Measurements from ENCODE around the gene RAD51C. TPM values are rescaled to one million over a fixed set of nuclear protein-coding genes. Genes with fewer than 3 reads are reported as not detected.

Gene RAD51C
- total RNA-seq, 2 donors from 2014 or later, result 18.0 to 26.5 TPM

- H3K27me3 Mint-ChIP-seq (ENCODE audit: insufficient read depth), result no peaks in the 10 kb centered on the region
- TF ChIP-seq CTCF (conservative IDR thresholded peaks at IDR 0.05), result no peak
- no peak overlapping the region for H3K27ac ChIP-seq (ENCODE audit: low read depth, low read length)
- H3K4me1 Mint-ChIP-seq, result peaks cover 4% of the 10 kb centered on the region
- H3K9me3 ChIP-seq (ENCODE audit: control insufficient read depth, low read length), result peaks cover 9% of the 10 kb centered on the region
- 94 to 96% methylated on average over 2 to 7 of the region's 8 CpGs for WGBS, 2 experiments (ENCODE audit: insufficient coverage in 1 of 2, insufficient read length in 1 of 2)
- no peak for DNase-seq
- no peaks in the 10 kb centered on the region for H3K27me3 ChIP-seq (ENCODE audit: control insufficient read depth, insufficient read depth, low read length, poor library complexity, severe bottlenecking)
- H3K9me3 Mint-ChIP-seq, result peaks cover 5% of the 10 kb centered on the region
- no peaks in the 10 kb centered on the region for H3K4me1 ChIP-seq (ENCODE audit: control insufficient read depth, insufficient read depth, low read length)
- peaks cover 22% of the 10 kb centered on the region for H3K36me3 Mint-ChIP-seq (ENCODE audit: low read depth)
- H3K36me3 ChIP-seq (ENCODE audit: control insufficient read depth, insufficient read depth, low read length), result no peaks in the 10 kb centered on the region
- H3K27ac Mint-ChIP-seq, result no peak overlapping the region
- H3K9ac ChIP-seq (ENCODE audit: extremely low read depth, low read length, poor library complexity, severe bottlenecking), result no peak overlapping the region
- H3K4me3 Mint-ChIP-seq, result no peak overlapping the region
- H3K4me3 ChIP-seq (ENCODE audit: low read length), result no peak overlapping the region
These were observed 10.3 kb downstream of the RAD51C start for GRCh38 chr17:58702708-58703107.

- Mint-ChIP-seq H3K27me3 (ENCODE audit: insufficient read depth) (no peaks in the 10 kb centered on the region), H3K9me3 (peaks cover 5% of the 10 kb centered on the region), H3K36me3 (ENCODE audit: low read depth) (peaks cover 22% of the 10 kb centered on the region), H3K4me3 (no peak overlapping the region), H3K4me1 (peaks cover 4% of the 10 kb centered on the region), H3K27ac (no peak overlapping the region)
- 98 to 100% methylated on average over 4 of the region's 4 CpGs for WGBS, 2 experiments (ENCODE audit: insufficient coverage in 1 of 2, insufficient read length in 1 of 2)
- H3K9me3 ChIP-seq (ENCODE audit: control insufficient read depth, low read length), result peaks cover 9% of the 10 kb centered on the region
- DNase-seq, result no peak
- H3K36me3 ChIP-seq (ENCODE audit: control insufficient read depth, insufficient read depth, low read length), result no peaks in the 10 kb centered on the region
- no peak overlapping the region for H3K9ac ChIP-seq (ENCODE audit: extremely low read depth, low read length, poor library complexity, severe bottlenecking)
- no peak for TF ChIP-seq CTCF (conservative IDR thresholded peaks at IDR 0.05)
- no peaks in the 10 kb centered on the region for H3K4me1 ChIP-seq (ENCODE audit: control insufficient read depth, insufficient read depth, low read length)
- H3K27me3 ChIP-seq (ENCODE audit: control insufficient read depth, insufficient read depth, low read length, poor library complexity, severe bottlenecking), result no peaks in the 10 kb centered on the region
- H3K4me3 ChIP-seq (ENCODE audit: low read length), result no peak overlapping the region
- H3K27ac ChIP-seq (ENCODE audit: low read depth, low read length), result no peak overlapping the region
These were observed 10.9 kb downstream of the RAD51C start for GRCh38 chr17:58703137-58703915.

GRCh38 chr17:58703916-58704286, 11.5 kb downstream of the RAD51C start:
- no peak overlapping the region for H3K4me3 Mint-ChIP-seq
- H3K9me3 Mint-ChIP-seq, result peaks cover 5% of the 10 kb centered on the region
- Histone ChIP-seq H3K4me1 (ENCODE audit: control insufficient read depth, insufficient read depth, low read length) (no peaks in the 10 kb centered on the region), H3K27me3 (ENCODE audit: control insufficient read depth, insufficient read depth, low read length, poor library complexity, severe bottlenecking) (no peaks in the 10 kb centered on the region), H3K36me3 (ENCODE audit: control insufficient read depth, insufficient read depth, low read length) (no peaks in the 10 kb centered on the region), H3K4me3 (ENCODE audit: low read length) (no peak overlapping the region), H3K9ac (ENCODE audit: extremely low read depth, low read length, poor library complexity, severe bottlenecking) (no peak overlapping the region), H3K9me3 (ENCODE audit: control insufficient read depth, low read length) (peaks cover 9% of the 10 kb centered on the region), H3K27ac (ENCODE audit: low read depth, low read length) (no peak overlapping the region)
- WGBS, 2 experiments (ENCODE audit: insufficient coverage in 1 of 2, insufficient read length in 1 of 2), result 100% methylated on average over 2 of the region's 2 CpGs; no CpG with 5 or more reads in 1 of the 2 experiments
- no peak for TF ChIP-seq CTCF (conservative IDR thresholded peaks at IDR 0.05)
- peaks cover 22% of the 10 kb centered on the region for H3K36me3 Mint-ChIP-seq (ENCODE audit: low read depth)
- H3K4me1 Mint-ChIP-seq, result peaks cover 4% of the 10 kb centered on the region
- H3K27ac Mint-ChIP-seq, result no peak overlapping the region
- H3K27me3 Mint-ChIP-seq (ENCODE audit: insufficient read depth), result no peaks in the 10 kb centered on the region
- DNase-seq, result peak; percentile 18

Measured in endodermal cell (in vitro differentiated cells).